ENCODE measurements around the gene ZNF12.

GRCh38 chr7:6647541-6647940 lies 59.2 kb downstream of the ZNF12 start:
- TF ChIP-seq, protein P1, sequence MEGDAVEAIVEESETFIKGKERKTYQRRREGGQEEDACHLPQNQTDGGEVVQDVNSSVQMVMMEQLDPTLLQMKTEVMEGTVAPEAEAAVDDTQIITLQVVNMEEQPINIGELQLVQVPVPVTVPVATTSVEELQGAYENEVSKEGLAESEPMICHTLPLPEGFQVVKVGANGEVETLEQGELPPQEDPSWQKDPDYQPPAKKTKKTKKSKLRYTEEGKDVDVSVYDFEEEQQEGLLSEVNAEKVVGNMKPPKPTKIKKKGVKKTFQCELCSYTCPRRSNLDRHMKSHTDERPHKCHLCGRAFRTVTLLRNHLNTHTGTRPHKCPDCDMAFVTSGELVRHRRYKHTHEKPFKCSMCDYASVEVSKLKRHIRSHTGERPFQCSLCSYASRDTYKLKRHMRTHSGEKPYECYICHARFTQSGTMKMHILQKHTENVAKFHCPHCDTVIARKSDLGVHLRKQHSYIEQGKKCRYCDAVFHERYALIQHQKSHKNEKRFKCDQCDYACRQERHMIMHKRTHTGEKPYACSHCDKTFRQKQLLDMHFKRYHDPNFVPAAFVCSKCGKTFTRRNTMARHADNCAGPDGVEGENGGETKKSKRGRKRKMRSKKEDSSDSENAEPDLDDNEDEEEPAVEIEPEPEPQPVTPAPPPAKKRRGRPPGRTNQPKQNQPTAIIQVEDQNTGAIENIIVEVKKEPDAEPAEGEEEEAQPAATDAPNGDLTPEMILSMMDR (IDR thresholded peaks at IDR 0.05): no peak
- no peak for TF ChIP-seq POLR2A (IDR thresholded peaks at IDR 0.05)
